HEK293 (cell line): ENCODE data around the gene PAF1.

Experiments
- REPIN1 ChIP-seq: fragments of 450-650 bp; formaldehyde crosslinking; IDR thresholded peaks from 2 replicates; pipeline ENCODE4 v1.5.1; 2017; ENCODE audit warnings: missing biosample characterization, missing genetic modification characterization, low read depth
- SALL2 ChIP-seq: fragments of 450-650 bp; formaldehyde crosslinking; IDR thresholded peaks from 2 replicates; pipeline ENCODE4 v1.5.0; 2017; ENCODE audit warnings: missing biosample characterization, mild to moderate bottlenecking, missing genetic modification characterization, borderline replicate concordance
- TRIM28 ChIP-seq: IDR thresholded peaks from 2 replicates; pipeline ENCODE4 v1.6.1; 2011; ENCODE audit warnings: low read length, control low read depth, borderline replicate concordance
- YY1 ChIP-seq: fragments of 450-650 bp; formaldehyde crosslinking; IDR thresholded peaks from 2 replicates; pipeline ENCODE4 v1.5.1; 2018; ENCODE audit warnings: missing biosample characterization, missing genetic modification characterization
- ZBTB17 ChIP-seq: fragments of 450-650 bp; formaldehyde crosslinking; IDR thresholded peaks from 2 replicates; pipeline ENCODE4 v1.5.1; 2016; ENCODE audit warnings: missing biosample characterization, missing genetic modification characterization
- ZFP41 ChIP-seq: fragments of 450-650 bp; formaldehyde crosslinking; IDR thresholded peaks from 2 replicates; pipeline ENCODE4 v1.5.1; 2016; ENCODE audit warnings: missing biosample characterization, missing genetic modification characterization, borderline replicate concordance
- ZNF202 ChIP-seq: fragments of 450-650 bp; formaldehyde crosslinking; IDR thresholded peaks from 2 replicates; pipeline ENCODE4 v1.5.1; 2016; ENCODE audit warnings: missing biosample characterization, missing genetic modification characterization, borderline replicate concordance
- ZNF280C ChIP-seq: fragments of 450-650 bp; formaldehyde crosslinking; IDR thresholded peaks from 2 replicates; pipeline ENCODE4 v1.5.1; 2016; ENCODE audit warnings: missing biosample characterization, missing genetic modification characterization
- ZNF324 ChIP-seq: fragments of 450-650 bp; formaldehyde crosslinking; IDR thresholded peaks from 2 replicates; pipeline ENCODE4 v1.5.1; 2016; ENCODE audit warnings: missing biosample characterization, missing genetic modification characterization
- ZNF518A ChIP-seq: fragments of 450-650 bp; formaldehyde crosslinking; conservative IDR thresholded peaks from 2 replicates; pipeline ENCODE4 v1.5.1; 2016; ENCODE audit warnings: low read depth, missing biosample characterization, missing genetic modification characterization
- ZNF561 ChIP-seq: fragments of 450-650 bp; IDR thresholded peaks from 2 replicates; pipeline ENCODE4 v1.5.1; 2018; ENCODE audit warnings: missing biosample characterization, missing genetic modification characterization, borderline replicate concordance
- ZNF596 ChIP-seq: fragments of 450-650 bp; IDR thresholded peaks from 2 replicates; pipeline ENCODE4 v1.5.0; 2018; ENCODE audit warnings: missing biosample characterization, mild to moderate bottlenecking, missing genetic modification characterization, moderate library complexity
- TF ChIP-seq, protein P1 (sequence below): fragments of 450-650 bp; formaldehyde crosslinking; IDR thresholded peaks from 2 replicates; pipeline ENCODE4 v1.5.1; 2016; ENCODE audit warnings: missing biosample characterization, missing genetic modification characterization

PAF1 gene

GRCh38 chr19:39405261-39405957, 14.5 kb upstream of the PAF1 start (continued):
- TF ChIP-seq, protein P1, sequence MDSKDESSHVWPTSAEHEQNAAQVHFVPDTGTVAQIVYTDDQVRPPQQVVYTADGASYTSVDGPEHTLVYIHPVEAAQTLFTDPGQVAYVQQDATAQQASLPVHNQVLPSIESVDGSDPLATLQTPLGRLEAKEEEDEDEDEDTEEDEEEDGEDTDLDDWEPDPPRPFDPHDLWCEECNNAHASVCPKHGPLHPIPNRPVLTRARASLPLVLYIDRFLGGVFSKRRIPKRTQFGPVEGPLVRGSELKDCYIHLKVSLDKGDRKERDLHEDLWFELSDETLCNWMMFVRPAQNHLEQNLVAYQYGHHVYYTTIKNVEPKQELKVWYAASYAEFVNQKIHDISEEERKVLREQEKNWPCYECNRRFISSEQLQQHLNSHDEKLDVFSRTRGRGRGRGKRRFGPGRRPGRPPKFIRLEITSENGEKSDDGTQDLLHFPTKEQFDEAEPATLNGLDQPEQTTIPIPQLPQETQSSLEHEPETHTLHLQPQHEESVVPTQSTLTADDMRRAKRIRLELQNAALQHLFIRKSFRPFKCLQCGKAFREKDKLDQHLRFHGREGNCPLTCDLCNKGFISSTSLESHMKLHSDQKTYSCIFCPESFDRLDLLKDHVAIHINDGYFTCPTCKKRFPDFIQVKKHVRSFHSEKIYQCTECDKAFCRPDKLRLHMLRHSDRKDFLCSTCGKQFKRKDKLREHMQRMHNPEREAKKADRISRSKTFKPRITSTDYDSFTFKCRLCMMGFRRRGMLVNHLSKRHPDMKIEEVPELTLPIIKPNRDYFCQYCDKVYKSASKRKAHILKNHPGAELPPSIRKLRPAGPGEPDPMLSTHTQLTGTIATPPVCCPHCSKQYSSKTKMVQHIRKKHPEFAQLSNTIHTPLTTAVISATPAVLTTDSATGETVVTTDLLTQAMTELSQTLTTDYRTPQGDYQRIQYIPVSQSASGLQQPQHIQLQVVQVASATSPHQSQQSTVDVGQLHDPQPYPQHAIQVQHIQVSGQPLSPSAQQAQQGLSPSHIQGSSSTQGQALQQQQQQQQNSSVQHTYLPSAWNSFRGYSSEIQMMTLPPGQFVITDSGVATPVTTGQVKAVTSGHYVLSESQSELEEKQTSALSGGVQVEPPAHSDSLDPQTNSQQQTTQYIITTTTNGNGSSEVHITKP: no peak
- no peak for TF ChIP-seq ZNF202 (tag by site-specific recombination)
- no peak for TF ChIP-seq ZNF518A
- TF ChIP-seq SALL2 (tag by site-specific recombination): no peak
- no peak for TF ChIP-seq ZFP41
- no peak for TF ChIP-seq YY1 (tag by site-specific recombination)
- no peak for TF ChIP-seq TRIM28
- no peak for TF ChIP-seq ZNF324 (tag by site-specific recombination)
- TF ChIP-seq REPIN1 (tag by site-specific recombination): no peak
- no peak for TF ChIP-seq ZNF280C (tag by site-specific recombination)
- no peak for TF ChIP-seq ZNF596 (tag by site-specific recombination)
- TF ChIP-seq ZBTB17 (tag by site-specific recombination): no peak
- TF ChIP-seq ZNF561 (tag by site-specific recombination): no peak
